22Rv1 (cell line): ENCODE results near the gene LDLRAD4.

Source experiments
- CTCF ChIP-seq: fragments of 450-650 bp; IDR thresholded peaks from 2 replicates; pipeline ENCODE4 v1.5.1; 2017; ENCODE audit warnings: mild to moderate bottlenecking
- ZFX ChIP-seq: fragments of 450-650 bp; IDR thresholded peaks from 2 replicates; pipeline ENCODE4 v1.6.1; 2017; ENCODE audit warnings: antibody characterized with exemption, borderline replicate concordance

GRCh38 chr18:13680612-13681011 is 462.1 kb downstream of the LDLRAD4 start:
- TF ChIP-seq CTCF (peak; percentile 78), ZFX (no peak)
